Stimulated activated naive CD4-positive, alpha-beta T cell treated with Interleukin-2 at 50 U/mL for 16 hours (primary cell): ENCODE data around the gene SNAI1.
"Not testable (repeated sequence)": the region's sequence is repeated elsewhere in the genome, so short reads cannot be mapped to it uniquely, and the experiment has no call there.

Experiments
- DNase-seq: peaks from one replicate; lab custom pipeline; 2025; lab: John Stamatoyannopoulos, UW

The SNAI1 gene

DNA sequence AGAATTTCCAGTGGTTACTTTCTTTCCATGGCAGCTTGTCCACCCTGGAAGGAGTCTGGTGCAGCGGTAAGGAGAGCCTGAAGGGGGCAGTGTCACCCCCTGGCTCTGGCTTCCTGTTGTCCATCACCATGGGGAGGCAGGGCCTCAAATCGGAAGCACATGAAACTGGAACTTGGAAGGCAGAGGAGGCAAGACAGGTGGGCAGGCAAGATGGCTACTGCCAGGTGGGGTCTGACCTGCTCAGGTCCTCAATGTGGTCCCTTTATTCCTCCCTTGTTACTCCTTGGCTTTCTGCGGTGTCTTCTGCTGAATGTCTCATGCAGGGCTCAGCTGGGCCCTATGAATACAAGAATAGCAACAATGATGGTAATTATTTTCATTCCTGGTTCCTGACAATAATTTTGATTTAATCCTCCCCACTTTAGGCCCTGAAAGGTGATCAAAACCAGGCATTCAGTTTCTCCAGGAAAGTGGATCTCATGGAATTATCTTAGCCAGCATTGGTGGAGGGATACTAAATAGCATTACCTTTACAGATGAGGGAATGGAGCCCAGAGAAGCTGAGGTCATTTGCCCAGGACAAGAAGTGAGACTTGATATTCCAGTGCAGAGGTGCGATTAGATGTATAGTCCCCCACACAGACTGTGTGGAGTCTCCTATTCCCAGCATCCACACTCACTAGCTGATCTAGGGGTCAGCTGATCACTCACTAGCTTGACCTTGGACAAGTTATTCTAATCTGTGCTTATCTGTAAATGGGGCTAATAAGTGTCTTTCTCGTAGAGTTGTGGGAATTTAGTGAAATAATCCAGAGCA, 17.6 kb upstream of the SNAI1 start:
- no peak for DNase-seq

GRCh38 chr20:49965781-49966305, 16.9 kb upstream of the SNAI1 start:
- no peak for DNase-seq

DNA sequence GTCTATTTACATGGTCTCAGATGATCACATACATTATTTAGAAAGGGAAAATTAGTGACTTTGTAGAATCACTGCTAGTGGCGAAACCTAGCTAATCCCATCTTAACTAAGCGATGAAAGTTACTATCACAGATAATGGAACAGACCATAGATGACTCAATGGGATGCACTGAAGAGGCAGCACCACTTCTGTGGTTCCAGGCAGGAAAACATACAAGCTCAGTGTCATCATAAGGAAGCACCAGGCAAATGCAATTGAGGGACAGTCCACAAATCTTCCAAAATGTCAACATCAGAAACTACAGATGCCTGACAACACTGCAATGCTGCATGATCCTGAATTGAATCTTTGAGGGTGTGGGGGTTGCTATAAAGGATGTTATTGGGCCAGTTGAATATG, 15.9 kb upstream of the SNAI1 start:
- DNase-seq, result no peak

DNA sequence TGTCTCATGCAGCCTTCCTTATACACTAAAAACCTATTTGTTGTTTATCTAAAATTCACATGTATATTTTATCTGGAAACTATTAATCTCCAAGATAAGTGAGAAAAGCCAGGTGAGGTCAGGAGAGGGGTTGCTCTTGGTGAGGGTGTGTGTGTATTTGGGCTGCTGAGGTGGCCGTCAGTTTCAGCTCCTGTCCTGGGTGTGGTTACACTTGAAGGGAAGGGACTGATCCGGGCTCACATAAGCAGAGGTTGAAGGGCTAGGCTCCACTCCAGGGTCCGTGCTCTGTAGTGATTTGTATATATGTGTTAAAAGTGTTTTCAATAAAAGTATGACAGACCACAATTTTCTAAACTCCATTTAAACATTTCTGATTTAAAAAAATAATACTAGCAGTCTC, 13.5 kb upstream of the SNAI1 start:
- no peak for DNase-seq

GRCh38 chr20:49969946-49970345, 12.8 kb upstream of the SNAI1 start:
- DNase-seq, result no peak

DNA sequence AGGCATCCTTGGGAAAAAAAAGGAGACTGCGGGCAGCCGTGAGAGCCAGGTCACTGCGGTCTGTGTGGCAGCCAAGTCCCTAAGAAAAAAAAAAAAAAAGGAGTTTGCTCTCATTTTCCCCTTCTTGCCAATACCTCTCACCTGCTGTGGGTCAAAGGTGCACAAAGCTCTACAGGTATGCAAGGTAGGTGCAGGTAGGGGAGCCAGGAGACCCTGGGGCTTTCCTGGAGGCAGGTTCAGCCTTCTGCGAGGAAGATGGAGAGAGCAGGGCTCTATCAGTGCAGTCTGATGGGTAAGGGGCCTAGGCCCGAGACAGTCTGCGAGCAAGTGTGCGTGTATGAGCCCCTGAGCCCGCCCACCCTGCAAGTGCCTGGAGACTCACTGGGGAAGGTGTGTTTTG, 12.3 kb upstream of the SNAI1 start:
- no peak for DNase-seq

DNA sequence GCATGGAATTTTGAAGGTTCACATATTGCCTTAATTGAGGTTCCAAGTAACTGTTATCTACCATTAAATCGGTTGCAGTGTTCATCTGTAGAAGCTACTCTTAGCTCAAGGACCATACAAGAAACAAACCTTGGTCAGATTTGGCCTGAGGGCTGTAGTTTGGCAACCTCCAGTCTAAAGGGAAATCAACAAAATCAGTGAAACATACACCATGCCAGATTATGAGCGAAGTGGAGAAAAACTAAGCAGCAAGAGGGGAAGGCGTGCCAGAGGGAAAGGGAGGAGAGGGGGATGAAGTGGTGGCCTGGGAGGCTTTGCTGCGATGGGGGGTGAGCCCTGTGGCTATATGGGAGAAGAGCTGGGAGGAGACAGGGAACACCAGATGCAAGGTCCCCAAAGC, 8.8 kb upstream of the SNAI1 start:
- DNase-seq, result no peak

GRCh38 chr20:49976542-49976941, 6.2 kb upstream of the SNAI1 start:
- DNase-seq, result no peak

DNA sequence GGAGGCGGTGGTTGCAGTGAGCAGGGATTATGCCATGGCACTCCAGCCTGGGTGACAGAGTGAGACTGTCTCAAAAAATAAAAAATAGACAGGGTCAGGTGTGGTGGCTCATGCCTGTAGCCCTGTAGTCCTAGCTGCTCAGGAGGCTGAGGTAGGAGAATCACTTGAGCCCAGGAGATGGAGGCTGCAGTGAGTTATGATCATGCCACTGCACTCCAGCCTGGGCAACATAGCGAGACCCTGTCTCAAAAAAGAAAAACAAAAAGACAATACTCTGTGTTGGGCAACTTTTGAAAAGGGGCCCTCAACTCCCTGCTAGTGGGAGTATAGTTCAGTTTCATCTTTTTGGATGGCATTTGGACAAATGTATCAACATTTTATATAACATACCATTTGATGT, 5.0 kb upstream of the SNAI1 start:
- not testable (repeated sequence) for DNase-seq

- no peak for DNase-seq
Observed at GRCh38 chr20:49978685-49979029, 4.1 kb upstream of the SNAI1 start.

DNA sequence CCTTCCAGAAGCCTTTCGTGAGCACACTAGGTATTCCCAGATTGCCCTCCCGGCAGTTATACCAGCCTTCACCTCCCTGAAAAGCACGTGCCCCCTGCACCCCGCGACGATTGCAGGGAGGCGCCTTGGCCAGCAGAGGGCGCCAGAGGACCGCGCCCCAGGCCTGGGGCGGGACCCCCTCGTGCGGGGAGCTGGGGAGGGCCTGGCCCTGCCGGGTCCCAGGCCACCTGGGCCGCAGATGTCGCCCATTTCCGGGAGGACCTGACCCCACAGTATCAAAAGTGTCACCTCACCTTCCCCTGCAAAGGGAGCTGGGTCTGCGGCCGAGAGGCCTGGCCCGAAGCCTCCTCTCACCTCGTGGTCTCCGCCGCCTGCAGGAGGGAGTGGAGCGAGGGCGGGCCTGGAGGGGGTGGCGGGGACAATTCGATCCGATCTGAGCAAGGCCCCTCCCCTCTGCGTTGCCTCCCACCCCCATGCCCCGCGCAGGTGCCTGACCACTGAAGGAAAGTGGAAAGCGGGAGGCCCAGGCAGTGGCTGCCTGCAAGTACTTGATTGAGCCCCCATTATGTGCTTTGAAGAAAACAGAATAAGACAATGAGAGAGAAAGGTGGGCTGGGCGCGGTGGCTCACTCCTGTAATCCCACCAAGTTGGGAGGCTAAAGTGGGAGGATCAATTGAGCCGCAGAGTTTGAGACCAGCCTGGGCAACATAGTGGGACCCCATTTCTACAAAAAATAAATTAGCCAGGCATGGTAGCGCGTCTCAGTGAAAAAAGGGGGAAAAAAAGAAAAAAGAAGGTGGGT, 3.5 kb upstream of the SNAI1 start:
- DNase-seq, result peak; percentile 44

- no peak for DNase-seq
Observed at GRCh38 chr20:49980140-49981008, 2.4 kb upstream of the SNAI1 start.

DNA sequence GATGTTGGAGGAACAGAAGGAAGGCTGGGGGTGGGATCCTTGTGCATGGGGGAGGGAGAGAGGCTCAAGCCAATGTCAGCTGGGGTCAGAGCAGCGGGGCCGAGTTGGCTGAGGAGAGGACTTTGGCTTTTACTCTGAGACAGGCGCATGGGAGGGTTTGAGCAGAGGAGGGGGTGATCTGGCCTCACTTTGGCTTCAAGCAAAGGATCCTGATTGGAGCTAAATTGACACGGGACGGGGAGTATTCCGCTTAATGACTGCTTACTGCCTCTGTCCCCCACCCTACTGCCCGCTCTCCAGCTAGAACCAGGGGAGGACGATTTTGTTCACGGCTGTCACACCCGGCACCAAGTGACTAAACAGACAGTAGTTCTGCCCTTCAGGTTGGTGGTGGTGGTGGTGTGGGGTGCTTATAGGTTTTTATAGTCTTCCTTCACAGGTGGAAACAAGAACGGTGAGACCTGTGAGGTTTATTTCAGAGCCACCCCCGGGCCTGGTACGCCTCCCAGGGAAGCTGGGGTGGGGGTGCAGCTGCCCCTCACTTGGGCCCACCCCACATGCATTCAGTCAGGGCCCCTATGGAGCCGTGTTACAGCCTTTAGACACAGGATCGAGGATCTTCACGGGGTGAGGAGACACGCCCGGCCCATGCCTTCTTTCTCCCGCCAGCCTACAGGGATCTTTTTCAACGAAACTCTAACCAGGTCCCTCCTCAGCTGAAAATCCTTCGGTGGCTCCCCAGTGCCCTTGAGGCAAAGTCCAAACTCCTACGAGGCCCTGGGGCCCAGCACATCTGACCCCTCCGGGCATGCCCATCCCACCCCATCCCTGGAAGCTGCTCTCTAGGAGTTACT, 1.3 kb upstream of the SNAI1 start:
- no peak for DNase-seq

GRCh38 chr20:49982072-49982345, 771 bp upstream of the SNAI1 start:
- no peak for DNase-seq

DNA sequence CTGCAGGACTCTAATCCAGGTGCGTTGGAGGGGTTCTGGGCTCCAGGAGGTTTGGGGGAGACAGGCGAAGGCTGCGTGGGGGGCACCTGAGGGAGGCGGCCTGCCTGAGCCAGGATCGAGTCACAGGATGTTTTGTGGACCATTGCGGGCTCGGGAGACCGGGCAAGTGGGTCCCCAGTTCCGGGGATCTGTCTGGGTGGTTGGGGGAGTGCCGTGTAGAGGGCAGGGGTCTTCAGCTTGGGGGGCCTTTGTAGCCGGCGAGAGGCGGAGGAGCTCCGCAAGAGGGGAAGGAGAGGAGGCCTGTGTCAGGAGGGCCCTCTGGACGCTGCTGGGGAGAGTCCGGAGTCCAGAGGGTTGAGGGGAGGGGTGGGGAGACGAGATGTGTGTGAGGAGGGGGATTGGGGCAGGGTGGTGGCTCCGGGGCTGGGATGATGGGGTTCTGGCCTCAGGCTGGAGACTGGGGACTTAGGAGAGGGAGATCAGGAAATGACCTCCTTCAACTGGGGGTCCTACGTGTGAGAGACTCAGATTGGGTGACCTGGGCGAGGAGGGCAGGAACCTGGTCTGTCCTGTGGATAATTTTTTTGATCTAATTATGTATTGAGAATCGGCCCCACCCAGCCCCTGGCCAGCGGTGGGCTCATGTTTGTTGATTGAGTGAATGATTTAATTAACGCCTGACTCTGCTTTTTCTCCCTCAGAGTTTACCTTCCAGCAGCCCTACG, 505 bp downstream of the SNAI1 start:
- DNase-seq, result no peak

- DNase-seq, result no peak
Observed at GRCh38 chr20:49983848-49984408, 1.1 kb downstream of the SNAI1 start.

DNA sequence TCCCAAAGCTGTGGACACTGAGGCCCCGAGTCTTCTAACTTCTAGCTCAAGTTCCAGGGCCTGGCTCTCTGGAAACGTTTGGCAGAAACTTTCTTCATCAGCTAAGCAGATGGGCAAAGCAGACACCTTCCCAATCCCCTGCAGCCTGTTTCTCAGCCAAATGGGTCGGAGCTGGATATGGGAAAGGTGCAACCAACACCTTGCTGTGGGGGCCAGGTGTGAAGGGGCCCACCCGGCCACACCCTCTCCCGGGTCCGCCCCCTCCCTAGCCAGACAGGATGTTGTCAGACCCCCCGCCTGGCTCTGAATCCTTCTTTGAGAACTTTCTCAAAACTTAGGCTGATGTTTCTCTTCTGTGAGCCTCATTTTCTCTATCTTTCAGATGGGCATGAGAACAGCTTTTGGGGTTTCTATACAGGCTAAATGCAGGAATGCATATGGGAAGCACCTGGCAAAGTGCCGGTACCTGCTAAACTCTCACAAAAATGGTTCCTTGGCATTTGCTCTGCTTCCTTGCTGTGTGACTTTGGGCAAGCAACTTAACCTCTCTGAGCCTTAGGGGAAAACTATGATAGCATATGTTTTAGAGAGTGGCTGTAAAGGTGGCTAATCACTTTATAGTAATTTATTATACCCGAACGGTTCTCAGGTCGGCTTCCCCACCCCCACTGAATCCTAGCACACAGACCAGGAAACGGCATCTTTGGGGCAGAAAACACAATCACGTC, 1.8 kb downstream of the SNAI1 start:
- DNase-seq, result no peak

GRCh38 chr20:49985157-49985556, 2.4 kb downstream of the SNAI1 start:
- DNase-seq, result no peak

DNA sequence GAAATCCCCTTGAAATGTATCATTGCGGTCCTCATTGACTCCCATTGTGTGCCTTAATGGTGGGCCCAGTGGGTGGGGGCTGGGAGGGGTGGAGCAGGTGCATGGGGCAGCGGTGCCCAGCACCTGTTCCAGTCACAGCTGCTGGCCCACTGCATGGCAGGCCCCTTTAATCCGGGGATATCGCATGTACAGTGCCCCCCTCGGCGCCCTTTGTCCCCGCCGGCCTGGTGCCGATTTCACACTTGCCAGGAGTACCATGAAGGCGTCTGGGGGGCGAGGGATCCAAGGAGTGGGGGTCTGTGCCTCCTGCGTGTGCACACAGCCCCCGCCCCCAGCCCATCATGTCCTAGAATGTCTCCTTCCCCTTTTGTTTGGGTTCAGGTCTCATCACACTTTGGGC, 2.8 kb downstream of the SNAI1 start:
- no peak for DNase-seq

- no peak for DNase-seq
Observed at GRCh38 chr20:49986049-49986448, 3.3 kb downstream of the SNAI1 start.
